Activated CD4-positive, alpha-beta T cell treated with anti-CD3 and anti-CD28 coated beads, Interleukin-2, amount 10 ng/mL, durations not matched to agents 24 days and 14 days (primary cell): Measurements from ENCODE around the gene CALN1. TPM values are rescaled to one million over a fixed set of nuclear protein-coding genes. Genes with fewer than 3 reads are reported as not detected.

Experiments used
- DNase-seq: peaks from one replicate; pipeline ENCODE4 v3.0.0; 2022
- H3K27ac Mint-ChIP-seq: one replicate; pipeline ENCODE4 v1.8.0; 2022; ENCODE audit warnings: mild to moderate bottlenecking, mixed read lengths
- H3K27me3 Mint-ChIP-seq: one replicate; pipeline ENCODE4 v1.8.0; 2022; ENCODE audit warnings: mixed read lengths
- H3K36me3 Mint-ChIP-seq: one replicate; pipeline ENCODE4 v1.8.0; 2022; ENCODE audit warnings: low read depth, mild to moderate bottlenecking, mixed read lengths
- H3K4me1 Mint-ChIP-seq: one replicate; pipeline ENCODE4 v1.8.0; 2021; ENCODE audit warnings: mixed read lengths
- H3K4me3 Mint-ChIP-seq: one replicate; pipeline ENCODE4 v1.8.0; 2022; ENCODE audit warnings: mild to moderate bottlenecking, moderate library complexity, mixed read lengths
- H3K9me3 Mint-ChIP-seq: one replicate; pipeline ENCODE4 v1.8.0; 2021; ENCODE audit warnings: mixed read lengths
- intact Hi-C: fragments of 100-400 bp; cut with micrococcal nuclease; formaldehyde crosslinking; loops from one replicate; pipeline ENCODE4 v1.15.1; 2023
- total RNA-seq: library from RNA; stranded (reverse); gene quantifications from 2 replicates; pipeline ENCODE4 v1.2.3, GENCODE V29; 2022

CALN1 gene
- total RNA-seq, 1 donor from 2014 or later: not detected

- H3K36me3 Mint-ChIP-seq: no peaks in the 10 kb centered on the region
- H3K9me3 Mint-ChIP-seq: no peaks in the 10 kb centered on the region
- no peak overlapping the region for H3K4me3 Mint-ChIP-seq
These were observed 119.3 kb downstream of the CALN1 start for GRCh38 chr7:72292794-72293193.

DNA sequence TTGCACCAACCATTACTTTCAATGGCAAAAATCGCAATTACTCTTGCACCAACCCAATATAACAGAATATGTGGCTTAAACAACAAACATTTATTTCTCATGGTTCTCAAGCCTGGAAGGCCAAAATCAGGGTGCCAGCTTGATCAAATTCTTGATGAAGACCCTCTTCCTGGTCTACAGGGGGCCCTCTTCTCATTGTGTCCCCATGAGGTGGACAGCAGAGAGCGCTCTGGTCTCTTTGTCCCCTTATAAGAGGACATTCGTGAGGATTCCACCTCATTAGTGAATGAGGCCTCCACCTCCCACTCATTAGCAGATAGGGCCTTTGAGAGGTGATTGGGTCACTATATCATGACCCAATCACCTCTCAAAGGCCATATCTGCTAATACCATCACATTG, 120.0 kb downstream of the CALN1 start:
- intact Hi-C loops: no loop called here
- Mint-ChIP-seq H3K4me1 (no peaks in the 10 kb centered on the region), H3K36me3 (no peaks in the 10 kb centered on the region), H3K27ac (no peak overlapping the region), H3K27me3 (no peaks in the 10 kb centered on the region), H3K4me3 (no peak overlapping the region), H3K9me3 (no peaks in the 10 kb centered on the region)
- no peak for DNase-seq

More at GRCh38 chr7:72292794-72293193, 119.3 kb downstream of the CALN1 start:
- Mint-ChIP-seq H3K27ac (no peak overlapping the region), H3K4me1 (no peaks in the 10 kb centered on the region), H3K27me3 (no peaks in the 10 kb centered on the region)
- intact Hi-C loops: no loop called here
- no peak for DNase-seq

GRCh38 chr7:72286519-72286918, 125.6 kb downstream of the CALN1 start:
- Mint-ChIP-seq H3K27ac (no peak overlapping the region), H3K27me3 (no peaks in the 10 kb centered on the region), H3K4me3 (no peak overlapping the region), H3K9me3 (peaks cover 4% of the 10 kb centered on the region), H3K4me1 (no peaks in the 10 kb centered on the region), H3K36me3 (no peaks in the 10 kb centered on the region)
- no peak for DNase-seq
- intact Hi-C loops: no loop called here

DNA sequence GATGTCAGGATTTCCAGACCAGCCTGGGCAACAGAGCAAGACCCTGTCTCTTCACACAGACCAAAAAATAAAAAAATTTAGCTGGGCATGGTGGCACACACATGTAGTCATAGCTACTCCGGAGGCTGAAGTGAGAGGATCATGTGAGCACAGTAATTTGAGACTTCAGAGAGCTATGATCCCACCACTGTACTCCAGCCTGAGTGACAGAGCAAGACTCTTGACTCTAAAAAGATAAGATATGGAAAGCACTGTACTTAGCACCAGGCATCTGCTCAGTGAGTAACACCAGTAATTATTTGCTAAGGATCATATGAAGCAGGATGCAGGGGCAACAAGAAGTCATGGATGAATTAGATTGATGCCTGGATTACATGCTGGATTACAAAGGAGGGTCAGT, 128.8 kb downstream of the CALN1 start:
- no peaks in the 10 kb centered on the region for H3K4me1 Mint-ChIP-seq
- peaks cover 12% of the 10 kb centered on the region for H3K9me3 Mint-ChIP-seq
- no peaks in the 10 kb centered on the region for H3K36me3 Mint-ChIP-seq
- H3K27ac Mint-ChIP-seq: no peak overlapping the region
- H3K27me3 Mint-ChIP-seq: no peaks in the 10 kb centered on the region
- DNase-seq: no peak
- H3K4me3 Mint-ChIP-seq: no peak overlapping the region
- intact Hi-C loops: no loop called here

- Mint-ChIP-seq H3K27ac (no peak overlapping the region), H3K27me3 (no peaks in the 10 kb centered on the region), H3K4me3 (no peak overlapping the region), H3K36me3 (no peaks in the 10 kb centered on the region), H3K9me3 (peaks cover 20% of the 10 kb centered on the region), H3K4me1 (no peaks in the 10 kb centered on the region)
- intact Hi-C loops: no loop called here
- DNase-seq: no peak
These were observed 130.8 kb downstream of the CALN1 start for GRCh38 chr7:72281308-72281707.

GRCh38 chr7:72279203-72279602, 132.9 kb downstream of the CALN1 start:
- no peak overlapping the region for H3K27ac Mint-ChIP-seq
- H3K4me1 Mint-ChIP-seq: no peaks in the 10 kb centered on the region
- no peak overlapping the region for H3K4me3 Mint-ChIP-seq
- H3K36me3 Mint-ChIP-seq: no peaks in the 10 kb centered on the region
- no peak for DNase-seq
- no peaks in the 10 kb centered on the region for H3K27me3 Mint-ChIP-seq
- peaks cover 24% of the 10 kb centered on the region for H3K9me3 Mint-ChIP-seq
- intact Hi-C loops: no loop called here

DNA sequence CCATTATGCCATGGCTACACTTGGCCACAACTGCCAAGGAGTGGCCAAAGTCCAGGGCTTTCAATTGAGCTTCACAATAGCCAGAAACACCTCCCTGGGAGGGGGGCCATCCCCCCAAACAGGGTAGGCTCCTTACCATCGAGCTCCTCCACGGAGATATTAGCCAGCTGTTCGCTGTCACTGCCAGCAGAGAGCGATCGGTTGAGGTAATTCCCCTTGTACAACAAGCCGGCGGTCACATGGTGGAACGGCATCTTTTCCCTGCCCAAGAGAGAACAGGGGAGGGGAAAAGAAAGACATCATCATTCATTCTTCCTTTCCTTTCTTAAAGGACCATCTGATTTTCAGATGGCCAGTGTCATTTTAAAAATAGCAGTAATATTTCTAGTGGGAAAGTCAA, 133.6 kb downstream of the CALN1 start:
- H3K4me1 Mint-ChIP-seq: no peaks in the 10 kb centered on the region
- H3K4me3 Mint-ChIP-seq: no peak overlapping the region
- H3K27ac Mint-ChIP-seq: no peak overlapping the region
- peaks cover 24% of the 10 kb centered on the region for H3K9me3 Mint-ChIP-seq
- no peaks in the 10 kb centered on the region for H3K36me3 Mint-ChIP-seq
- H3K27me3 Mint-ChIP-seq: no peaks in the 10 kb centered on the region
- no peak for DNase-seq
- intact Hi-C loops: no loop called here

GRCh38 chr7:72275382-72276070, 136.6 kb downstream of the CALN1 start:
- Mint-ChIP-seq H3K36me3 (no peaks in the 10 kb centered on the region), H3K27ac (no peak overlapping the region), H3K27me3 (no peaks in the 10 kb centered on the region), H3K4me1 (no peaks in the 10 kb centered on the region), H3K9me3 (peaks cover 15% of the 10 kb centered on the region), H3K4me3 (no peak overlapping the region)
- DNase-seq: no peak
- intact Hi-C loops: no loop called here

- Mint-ChIP-seq H3K27me3 (no peaks in the 10 kb centered on the region), H3K9me3 (peaks cover 13% of the 10 kb centered on the region), H3K4me3 (no peak overlapping the region), H3K36me3 (no peaks in the 10 kb centered on the region), H3K27ac (no peak overlapping the region), H3K4me1 (no peaks in the 10 kb centered on the region)
- DNase-seq: no peak
- intact Hi-C loops: no loop called here
These were observed 139.7 kb downstream of the CALN1 start for GRCh38 chr7:72272479-72272878.

- Mint-ChIP-seq H3K4me1 (no peaks in the 10 kb centered on the region), H3K4me3 (no peak overlapping the region), H3K36me3 (no peaks in the 10 kb centered on the region), H3K27me3 (no peaks in the 10 kb centered on the region), H3K27ac (no peak overlapping the region), H3K9me3 (peaks cover 3% of the 10 kb centered on the region)
- no peak for DNase-seq
- intact Hi-C loops: no loop called here
These were observed 143.3 kb downstream of the CALN1 start for GRCh38 chr7:72268796-72269195.

GRCh38 chr7:72268090-72268489, 144.0 kb downstream of the CALN1 start:
- no peaks in the 10 kb centered on the region for H3K4me1 Mint-ChIP-seq
- no peaks in the 10 kb centered on the region for H3K36me3 Mint-ChIP-seq
- peaks cover 3% of the 10 kb centered on the region for H3K9me3 Mint-ChIP-seq
- no peaks in the 10 kb centered on the region for H3K27me3 Mint-ChIP-seq
- intact Hi-C loops: no loop called here
- H3K27ac Mint-ChIP-seq: no peak overlapping the region
- H3K4me3 Mint-ChIP-seq: no peak overlapping the region
- DNase-seq: no peak

GRCh38 chr7:72267291-72267800, 144.8 kb downstream of the CALN1 start:
- Mint-ChIP-seq H3K36me3 (no peaks in the 10 kb centered on the region), H3K9me3 (no peaks in the 10 kb centered on the region), H3K4me3 (no peak overlapping the region), H3K27ac (no peak overlapping the region), H3K4me1 (no peaks in the 10 kb centered on the region), H3K27me3 (no peaks in the 10 kb centered on the region)
- intact Hi-C loops: no loop called here
- no peak for DNase-seq

- no peak overlapping the region for H3K27ac Mint-ChIP-seq
- intact Hi-C loops: no loop called here
- no peaks in the 10 kb centered on the region for H3K9me3 Mint-ChIP-seq
- H3K4me1 Mint-ChIP-seq: no peaks in the 10 kb centered on the region
- H3K27me3 Mint-ChIP-seq: no peaks in the 10 kb centered on the region
- H3K36me3 Mint-ChIP-seq: no peaks in the 10 kb centered on the region
- H3K4me3 Mint-ChIP-seq: no peak overlapping the region
- no peak for DNase-seq
These were observed 145.4 kb downstream of the CALN1 start for GRCh38 chr7:72266771-72267170.

- intact Hi-C loops: no loop called here
- no peak for DNase-seq
- H3K4me1 Mint-ChIP-seq: no peaks in the 10 kb centered on the region
- H3K27ac Mint-ChIP-seq: no peak overlapping the region
- no peaks in the 10 kb centered on the region for H3K36me3 Mint-ChIP-seq
- no peak overlapping the region for H3K4me3 Mint-ChIP-seq
- no peaks in the 10 kb centered on the region for H3K27me3 Mint-ChIP-seq
- H3K9me3 Mint-ChIP-seq: no peaks in the 10 kb centered on the region
These were observed 146.8 kb downstream of the CALN1 start for GRCh38 chr7:72265071-72265904.
